Sigmoid colon (tissue), 4 donors: Measurements from ENCODE around the gene FAM163B.

Experiments
- EP300 ChIP-seq, 4 donors: sonication (generic); formaldehyde crosslinking; IDR thresholded peaks; one replicate each; pipeline ENCODE4 v1.6.1; 2017; ENCODE audit warnings: antibody characterized with exemption in 4 of 4
- POLR2A ChIP-seq, 2 donors: fragments of 450-650 bp; IDR thresholded peaks; one replicate each; pipeline ENCODE4 v1.6.1; 2016; ENCODE audit warnings: antibody characterized with exemption in 2 of 2, mild to moderate bottlenecking in 2 of 2, moderate library complexity in 2 of 2
- POLR2AphosphoS5 ChIP-seq, 4 donors: sonication (generic); formaldehyde crosslinking; IDR thresholded peaks; one replicate each; pipeline ENCODE4 v1.6.1; 2017; ENCODE audit warnings: antibody characterized with exemption in 4 of 4
- TF ChIP-seq, protein P1 (sequence below), 4 experiments: fragments of 450-650 bp in 3 of 4; fragments of 200-600 bp in 1 of 4; IDR thresholded peaks; one replicate each; pipeline ENCODE4 v1.5.1; 2016 to 2019; ENCODE audit warnings: antibody characterized with exemption in 4 of 4, mild to moderate bottlenecking in 3 of 4, moderate library complexity in 2 of 4

DNA sequence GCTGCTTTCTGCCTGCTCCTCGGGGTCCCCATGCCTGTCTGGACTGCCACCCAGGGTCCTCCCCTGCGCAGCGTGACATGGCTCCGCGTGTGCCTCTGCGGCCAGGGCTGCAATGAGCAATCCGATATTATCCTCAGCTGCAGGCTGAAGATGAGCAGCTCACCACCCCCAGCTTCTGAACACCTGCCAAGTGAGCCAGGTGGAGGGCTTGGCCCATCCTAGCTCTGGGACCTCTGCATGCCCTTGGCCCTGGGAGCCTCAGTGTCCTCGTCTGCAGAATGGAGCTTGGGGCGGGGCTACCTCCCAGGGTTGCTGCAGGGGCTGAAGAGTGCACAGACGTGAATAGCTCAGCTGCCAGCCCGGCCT is 80.3 kb downstream of the FAM163B start:
- TF ChIP-seq, protein P1, sequence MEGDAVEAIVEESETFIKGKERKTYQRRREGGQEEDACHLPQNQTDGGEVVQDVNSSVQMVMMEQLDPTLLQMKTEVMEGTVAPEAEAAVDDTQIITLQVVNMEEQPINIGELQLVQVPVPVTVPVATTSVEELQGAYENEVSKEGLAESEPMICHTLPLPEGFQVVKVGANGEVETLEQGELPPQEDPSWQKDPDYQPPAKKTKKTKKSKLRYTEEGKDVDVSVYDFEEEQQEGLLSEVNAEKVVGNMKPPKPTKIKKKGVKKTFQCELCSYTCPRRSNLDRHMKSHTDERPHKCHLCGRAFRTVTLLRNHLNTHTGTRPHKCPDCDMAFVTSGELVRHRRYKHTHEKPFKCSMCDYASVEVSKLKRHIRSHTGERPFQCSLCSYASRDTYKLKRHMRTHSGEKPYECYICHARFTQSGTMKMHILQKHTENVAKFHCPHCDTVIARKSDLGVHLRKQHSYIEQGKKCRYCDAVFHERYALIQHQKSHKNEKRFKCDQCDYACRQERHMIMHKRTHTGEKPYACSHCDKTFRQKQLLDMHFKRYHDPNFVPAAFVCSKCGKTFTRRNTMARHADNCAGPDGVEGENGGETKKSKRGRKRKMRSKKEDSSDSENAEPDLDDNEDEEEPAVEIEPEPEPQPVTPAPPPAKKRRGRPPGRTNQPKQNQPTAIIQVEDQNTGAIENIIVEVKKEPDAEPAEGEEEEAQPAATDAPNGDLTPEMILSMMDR (IDR thresholded peaks at IDR 0.05), result no peak
- TF ChIP-seq POLR2A (IDR thresholded peaks at IDR 0.05), result no peak
- TF ChIP-seq POLR2AphosphoS5 (IDR thresholded peaks at IDR 0.05), result no peak
- TF ChIP-seq EP300 (IDR thresholded peaks at IDR 0.05), result no peak
